ENCODE data around the gene AAMP.

DNA sequence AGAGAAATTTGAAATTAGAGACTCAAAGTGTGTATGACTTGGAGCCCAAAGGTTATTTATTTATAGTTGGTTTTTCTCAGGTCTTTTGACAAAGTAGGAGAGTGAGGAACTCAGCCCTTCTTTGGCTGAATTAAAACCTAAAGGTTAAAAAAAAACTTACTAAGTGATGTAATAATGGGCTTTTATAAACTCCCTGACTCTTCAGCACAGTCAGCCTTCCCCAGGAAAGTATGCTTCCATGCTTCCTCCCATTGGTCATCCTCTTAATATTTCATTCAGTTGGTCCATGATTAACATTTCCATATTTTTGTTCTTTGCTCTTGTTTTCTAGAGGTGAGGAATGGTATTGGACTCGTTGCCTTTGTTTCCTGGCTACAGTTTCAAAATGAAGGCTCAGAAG lies 45.8 kb downstream of the AAMP start:
- TF ChIP-seq, protein P1, sequence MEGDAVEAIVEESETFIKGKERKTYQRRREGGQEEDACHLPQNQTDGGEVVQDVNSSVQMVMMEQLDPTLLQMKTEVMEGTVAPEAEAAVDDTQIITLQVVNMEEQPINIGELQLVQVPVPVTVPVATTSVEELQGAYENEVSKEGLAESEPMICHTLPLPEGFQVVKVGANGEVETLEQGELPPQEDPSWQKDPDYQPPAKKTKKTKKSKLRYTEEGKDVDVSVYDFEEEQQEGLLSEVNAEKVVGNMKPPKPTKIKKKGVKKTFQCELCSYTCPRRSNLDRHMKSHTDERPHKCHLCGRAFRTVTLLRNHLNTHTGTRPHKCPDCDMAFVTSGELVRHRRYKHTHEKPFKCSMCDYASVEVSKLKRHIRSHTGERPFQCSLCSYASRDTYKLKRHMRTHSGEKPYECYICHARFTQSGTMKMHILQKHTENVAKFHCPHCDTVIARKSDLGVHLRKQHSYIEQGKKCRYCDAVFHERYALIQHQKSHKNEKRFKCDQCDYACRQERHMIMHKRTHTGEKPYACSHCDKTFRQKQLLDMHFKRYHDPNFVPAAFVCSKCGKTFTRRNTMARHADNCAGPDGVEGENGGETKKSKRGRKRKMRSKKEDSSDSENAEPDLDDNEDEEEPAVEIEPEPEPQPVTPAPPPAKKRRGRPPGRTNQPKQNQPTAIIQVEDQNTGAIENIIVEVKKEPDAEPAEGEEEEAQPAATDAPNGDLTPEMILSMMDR (IDR thresholded peaks at IDR 0.05; ENCODE audit: insufficient read depth, low read length, poor library complexity, severe bottlenecking), result no peak
- TF ChIP-seq EZH2phosphoT487 (conservative IDR thresholded peaks at IDR 0.05; ENCODE audit: low read length), result no peak

Measured in SU-DHL-6 (cell line).